ENCODE results near the gene CPVL. TPM values are rescaled to one million over a fixed set of nuclear protein-coding genes. Genes with fewer than 3 reads are reported as not detected.

CPVL gene
- total RNA-seq, 1 donor from 2014 or later: 22.1 TPM

- Mint-ChIP-seq H3K9me3 (ENCODE audit: low read depth) (peaks cover 15% of the 10 kb centered on the region), H3K27ac (no peak overlapping the region), H3K4me3 (ENCODE audit: low read depth) (no peak overlapping the region), H3K27me3 (no peaks in the 10 kb centered on the region), H3K4me1 (ENCODE audit: low read depth) (no peaks in the 10 kb centered on the region), H3K36me3 (ENCODE audit: insufficient read depth) (peaks cover 14% of the 10 kb centered on the region)
- DNase-seq (ENCODE audit: low spot score, unreplicated experiment): no peak
- TF ChIP-seq CTCF (IDR thresholded peaks at IDR 0.05; ENCODE audit: unreplicated experiment): no peak
Observed at GRCh38 chr7:29019896-29020295, 126.4 kb downstream of the CPVL start.

- peaks cover 10% of the 10 kb centered on the region for H3K9me3 Mint-ChIP-seq (ENCODE audit: low read depth)
- H3K27me3 Mint-ChIP-seq: no peaks in the 10 kb centered on the region
- no peaks in the 10 kb centered on the region for H3K4me1 Mint-ChIP-seq (ENCODE audit: low read depth)
- no peak for DNase-seq (ENCODE audit: low spot score, unreplicated experiment)
- peaks cover 10% of the 10 kb centered on the region for H3K36me3 Mint-ChIP-seq (ENCODE audit: insufficient read depth)
- TF ChIP-seq CTCF (IDR thresholded peaks at IDR 0.05; ENCODE audit: unreplicated experiment): no peak
- no peak overlapping the region for H3K4me3 Mint-ChIP-seq (ENCODE audit: low read depth)
- H3K27ac Mint-ChIP-seq: no peak overlapping the region
Observed at GRCh38 chr7:29019387-29019786, 127.0 kb downstream of the CPVL start.

GRCh38 chr7:29017713-29018112 lies 128.6 kb downstream of the CPVL start:
- Mint-ChIP-seq H3K36me3 (ENCODE audit: insufficient read depth) (peaks cover 4% of the 10 kb centered on the region), H3K9me3 (ENCODE audit: low read depth) (peaks cover 4% of the 10 kb centered on the region), H3K27ac (no peak overlapping the region), H3K4me1 (ENCODE audit: low read depth) (peaks cover 4% of the 10 kb centered on the region), H3K4me3 (ENCODE audit: low read depth) (no peak overlapping the region), H3K27me3 (no peaks in the 10 kb centered on the region)
- no peak for TF ChIP-seq CTCF (IDR thresholded peaks at IDR 0.05; ENCODE audit: unreplicated experiment)
- DNase-seq (ENCODE audit: low spot score, unreplicated experiment): no peak

- Mint-ChIP-seq H3K4me1 (ENCODE audit: low read depth) (peaks cover 5% of the 10 kb centered on the region), H3K27me3 (no peaks in the 10 kb centered on the region), H3K9me3 (ENCODE audit: low read depth) (no peaks in the 10 kb centered on the region), H3K4me3 (ENCODE audit: low read depth) (no peak overlapping the region), H3K36me3 (ENCODE audit: insufficient read depth) (peaks cover 2% of the 10 kb centered on the region), H3K27ac (no peak overlapping the region)
- DNase-seq (ENCODE audit: low spot score, unreplicated experiment): no peak
- TF ChIP-seq CTCF (IDR thresholded peaks at IDR 0.05; ENCODE audit: unreplicated experiment): no peak
Observed at GRCh38 chr7:29014725-29015124, 131.6 kb downstream of the CPVL start.

GRCh38 chr7:29013931-29014330 lies 132.4 kb downstream of the CPVL start:
- H3K4me3 Mint-ChIP-seq (ENCODE audit: low read depth): no peak overlapping the region
- H3K27me3 Mint-ChIP-seq: no peaks in the 10 kb centered on the region
- H3K27ac Mint-ChIP-seq: no peak overlapping the region
- DNase-seq (ENCODE audit: low spot score, unreplicated experiment): no peak
- no peaks in the 10 kb centered on the region for H3K9me3 Mint-ChIP-seq (ENCODE audit: low read depth)
- peaks cover 2% of the 10 kb centered on the region for H3K36me3 Mint-ChIP-seq (ENCODE audit: insufficient read depth)
- H3K4me1 Mint-ChIP-seq (ENCODE audit: low read depth): peaks cover 5% of the 10 kb centered on the region
- no peak for TF ChIP-seq CTCF (IDR thresholded peaks at IDR 0.05; ENCODE audit: unreplicated experiment)

Data from progenitor cell of endocrine pancreas (in vitro differentiated cells).